GM12878 (cell line): ENCODE data around the gene ANO4. TPM values are rescaled to one million over a fixed set of nuclear protein-coding genes. Genes with fewer than 3 reads are reported as not detected.

Experiments
- ATAC-seq: fragments of 200-7000 bp; cut with Tn5 transposase; 3 replicates; pipeline ENCODE4 v1.9.1; 2020; ENCODE audit warnings: mild to moderate bottlenecking, moderate library complexity
- BruUV-seq: library from RNA; stranded (reverse); fragments of 400-500 nt; replicated peaks from 2 replicates; lab custom pipeline; 2021; lab: Mats Ljungman, UMichigan
- CTCF ChIA-PET: fragments of 300-600 bp; sonication (Branson Sonifier 250); formaldehyde crosslinking; extraction: SDS; loops from one replicate; lab custom pipeline; 2021; ENCODE audit warnings: inconsistent platforms; lab: Yijun Ruan, JAX
- POLR2A ChIA-PET: fragments of 350-600 bp; formaldehyde crosslinking; extraction: SDS; loops from one replicate; lab custom pipeline; 2021; ENCODE audit warnings: inconsistent platforms; lab: Charles Lee
- RAD21 ChIA-PET: fragments of 300-600 bp; sonication (Branson Sonifier 250); formaldehyde crosslinking; loops from one replicate; lab custom pipeline; 2023; ENCODE audit warnings: antibody characterized with exemption; ENCODE audit not compliant: unreplicated experiment; lab: Charles Lee
- SMC1A ChIA-PET: fragments of 300-600 bp; sonication (Branson Sonifier 250); formaldehyde crosslinking; loops from one replicate; lab custom pipeline; 2023; ENCODE audit not compliant: unreplicated experiment, uncharacterized antibody; lab: Charles Lee
- DNase-seq: peaks from one replicate; pipeline ENCODE4 v3.0.0-alpha.2; 2011; ENCODE audit warnings: low read depth, low spot score
- FAIRE-seq: peaks from 3 replicates; lab custom pipeline; 2011; peaks lifted over from hg19 to GRCh38; lab: Jason Lieb, UNC
- H2AFZ ChIP-seq: 2 replicates; pipeline ENCODE4 v1.6.0; 2011; ENCODE audit warnings: low read depth, low read length, control low read depth; ENCODE audit not compliant: control insufficient read depth
- H3K27ac ChIP-seq: 2 replicates; pipeline ENCODE4 v1.5.1; 2011; ENCODE audit warnings: control low read depth; ENCODE audit not compliant: control insufficient read depth, insufficient read depth
- H3K27me3 ChIP-seq, 2 experiments: replicated peaks in 1 of 2; 2 replicates each; pipeline versions ENCODE4 v1.6.0 to v1.6.1; 2011; ENCODE audit warnings: low read length in 1 of 2; ENCODE audit not compliant: control insufficient read depth in 2 of 2, insufficient read depth in 2 of 2
- H3K36me3 ChIP-seq, 2 experiments: 2 replicates each; pipeline ENCODE4 v1.5.1; 2011; ENCODE audit warnings: low read length in 1 of 2; ENCODE audit not compliant: control insufficient read depth in 2 of 2, insufficient read depth in 2 of 2
- H3K4me1 ChIP-seq: 2 replicates; pipeline ENCODE4 v1.6.1; 2011; ENCODE audit warnings: mild to moderate bottlenecking, low read length, moderate library complexity, mixed read lengths; ENCODE audit not compliant: control insufficient read depth, insufficient read depth
- H3K4me2 ChIP-seq: 2 replicates; pipeline ENCODE4 v1.6.0; 2011; ENCODE audit warnings: control low read depth; ENCODE audit not compliant: control insufficient read depth, insufficient read depth
- H3K4me3 ChIP-seq: fragments of 200-600 bp; sonication (generic); 2 replicates; pipeline ENCODE4 v1.5.1; 2016
- H3K79me2 ChIP-seq: 2 replicates; pipeline ENCODE4 v1.6.0; 2011; ENCODE audit warnings: low read length; ENCODE audit not compliant: control insufficient read depth, insufficient read depth
- H3K9ac ChIP-seq: 2 replicates; pipeline ENCODE4 v1.8.0; 2011; ENCODE audit warnings: low read length, control low read depth, mixed read lengths; ENCODE audit not compliant: control insufficient read depth, insufficient read depth
- H3K9me3 ChIP-seq: replicated peaks from 3 replicates; pipeline ENCODE4 v1.5.1; 2011; ENCODE audit warnings: mild to moderate bottlenecking, low read length; ENCODE audit not compliant: control insufficient read depth, insufficient read depth
- H4K20me1 ChIP-seq: 2 replicates; pipeline ENCODE4 v1.6.0; 2011; ENCODE audit not compliant: control insufficient read depth, insufficient read depth
- CTCF ChIP-seq, 3 experiments: IDR thresholded peaks in 2 of 3; conservative IDR thresholded peaks in 1 of 3; 2 replicates each; pipeline ENCODE4 v1.5.1; 2011; ENCODE audit warnings: low read depth in 3 of 3, low read length in 3 of 3, mild to moderate bottlenecking in 3 of 3, control low read depth in 2 of 3, moderate library complexity in 2 of 3, inconsistent platforms in 1 of 3, mixed read lengths in 1 of 3; ENCODE audit not compliant: control insufficient read depth in 2 of 3, insufficient read depth in 1 of 3; ENCODE audit errors: extremely low read depth in 1 of 3
- NFXL1 ChIP-seq: fragments of 450-650 bp; IDR thresholded peaks from 2 replicates; pipeline ENCODE4 v1.6.1; 2017; ENCODE audit warnings: antibody characterized with exemption, mild to moderate bottlenecking, borderline replicate concordance
- RAD21 ChIP-seq: IDR thresholded peaks from 2 replicates; pipeline ENCODE4 v1.6.1; 2011; ENCODE audit warnings: mild to moderate bottlenecking, low read depth, low read length, moderate library complexity; ENCODE audit not compliant: insufficient read depth
- SMC3 ChIP-seq: IDR thresholded peaks from 2 replicates; pipeline ENCODE4 v1.6.1; 2011; ENCODE audit warnings: low read length, improper control_type of control experiment, borderline replicate concordance
- WGBS: methylation state at CpG from one replicate; pipeline ENCODE4 v1.1.6; 2016; ENCODE audit warnings: low lambda C conversion rate; ENCODE audit not compliant: insufficient replicate concordance, insufficient coverage; ENCODE audit errors: missing lambda C conversion rate; 5-methylcytosine and 5-hydroxymethylcytosine counted together
- in situ Hi-C: fragments of 300-500 bp; cut with MboI; formaldehyde crosslinking; loops from 9 replicates; pipeline ENCODE4 v1.14.3; 2018; ENCODE audit warnings: mixed read lengths
- intact Hi-C: fragments of 100-400 bp; cut with micrococcal nuclease; formaldehyde crosslinking; loops from one replicate; pipeline ENCODE4 v1.14.2; 2022; ENCODE audit not compliant: unreplicated experiment
- polyA plus RNA-seq, 11 experiments: library from polyadenylated mRNA; depleted of rRNA in 4 of 11; unstranded in 6 of 11; stranded (reverse) in 5 of 11; fragments of >200 nt; fragmentation: Nextera tagmentation in 4 of 11; fragmentation: Illumina TruSeq in 1 of 11; extraction: Ambion mirVana in 4 of 11; extraction: Trizol in 1 of 11; gene quantifications; 1 replicate in 1 of 11; 2 replicates in 10 of 11; pipeline versions ENCODE4 v1.2.1 to v1.2.3, GENCODE V29; 2011 to 2016; ENCODE audit warnings: inconsistent platforms in 2 of 11, missing spikeins in 2 of 11, low read depth in 1 of 11
- total RNA-seq, 4 experiments: library from RNA; depleted of rRNA in 3 of 4; stranded (reverse); fragments of >200 nt in 3 of 4; fragmentation: Illumina TruSeq in 1 of 4; extraction: Trizol in 1 of 4; gene quantifications; 2 replicates each; pipeline versions ENCODE4 v1.2.1 to v1.2.3, GENCODE V29; 2013 to 2021

ANO4 gene
- total and polyA plus RNA-seq, 10 of the 15 experiments (the other 5 are each of a cell fraction or from before 2014, with no cell fraction given) = not detected

GRCh38 chr12:100827901-100828520 is 33.4 kb downstream of the ANO4 start:
- DNase-seq = no peak

More at GRCh38 chr12:100827901-100828520, 33.4 kb downstream of the ANO4 start:
- no TSS peak for BruUV-seq
- H3K36me3 ChIP-seq = no peaks in the 10 kb centered on the region
- no peaks in the 10 kb centered on the region for H3K79me2 ChIP-seq
- no peaks in the 10 kb centered on the region for H3K27me3 ChIP-seq
- no peak overlapping the region for H3K27ac ChIP-seq
- no peaks in the 10 kb centered on the region for H3K4me1 ChIP-seq
- intact Hi-C loops (loop anchor here (1.0 to 5.0 kb wide), 3 partner anchors 159 to 495 kb away; no protein-coding TSS in a partner anchor), in situ Hi-C loops (loop anchor here (5.0 kb wide), 1 partner anchor 494 kb away; no protein-coding TSS in a partner anchor)
- RAD21 ChIA-PET = interaction anchor here (1.5 kb wide), 1 partner anchor 496 kb away, joined by 7 read pairs; no protein-coding TSS in a partner anchor
- WGBS = 23% methylated on average over 4 of the region's 4 CpGs
- H3K4me2 ChIP-seq = no peak overlapping the region
- no peak overlapping the region for H3K9ac ChIP-seq
- no peak overlapping the region for H2AFZ ChIP-seq
- no peak overlapping the region for H3K4me3 ChIP-seq
- CTCF ChIA-PET = interaction anchor here (1.0 to 3.7 kb wide), 9 partner anchors 10 to 495 kb away, joined by 3 to 23 read pairs (median 3); no protein-coding TSS in a partner anchor
- POLR2A ChIA-PET = no interaction called here
- H4K20me1 ChIP-seq = no peaks in the 10 kb centered on the region
- ATAC-seq (peak; percentile 63), FAIRE-seq (no peak)
- H3K9me3 ChIP-seq = no peaks in the 10 kb centered on the region
- SMC1A ChIA-PET = interaction anchor here (1.0 to 1.5 kb wide), 2 partner anchors 44 to 494 kb away, joined by 4 to 7 read pairs; no protein-coding TSS in a partner anchor
- TF ChIP-seq NFXL1 (no peak), CTCF (IDR thresholded peaks at IDR 0.05 in 2 of 3, conservative IDR thresholded peaks at IDR 0.05 in 1 of 3; ENCODE audit: control insufficient read depth in 2 of 3, extremely low read depth in 1 of 3, insufficient read depth in 1 of 3, low read depth in 3 of 3, low read length in 3 of 3) (peak; percentile 64 to 78 (median 74)), RAD21 (peak; percentile 85), SMC3 (peak; percentile 51; the same call in 1 of the 2 replicates)
